Measurements from ENCODE around the gene CDH11. TPM values are rescaled to one million over a fixed set of nuclear protein-coding genes. Genes with fewer than 3 reads are reported as not detected.

Gene CDH11
- total RNA-seq, 1 donor from 2014 or later: not detected

GRCh38 chr16:64951193-64951592 is 170.7 kb downstream of the CDH11 start:
- Mint-ChIP-seq H3K27ac (no peak overlapping the region), H3K27me3 (no peaks in the 10 kb centered on the region), H3K4me1 (no peaks in the 10 kb centered on the region), H3K9me3 (peaks cover 4% of the 10 kb centered on the region), H3K36me3 (ENCODE audit: low read depth) (no peaks in the 10 kb centered on the region), H3K4me3 (no peak overlapping the region)
- DNase-seq: no peak
- intact Hi-C loops (cut with micrococcal nuclease): no loop called here

- Mint-ChIP-seq H3K27ac (no peak overlapping the region), H3K4me1 (no peaks in the 10 kb centered on the region), H3K27me3 (no peaks in the 10 kb centered on the region), H3K36me3 (ENCODE audit: low read depth) (no peaks in the 10 kb centered on the region), H3K9me3 (peaks cover 4% of the 10 kb centered on the region), H3K4me3 (no peak overlapping the region)
- no peak for DNase-seq
- intact Hi-C loops (cut with micrococcal nuclease): no loop called here
These were observed 171.1 kb downstream of the CDH11 start for GRCh38 chr16:64950731-64951130.

DNA sequence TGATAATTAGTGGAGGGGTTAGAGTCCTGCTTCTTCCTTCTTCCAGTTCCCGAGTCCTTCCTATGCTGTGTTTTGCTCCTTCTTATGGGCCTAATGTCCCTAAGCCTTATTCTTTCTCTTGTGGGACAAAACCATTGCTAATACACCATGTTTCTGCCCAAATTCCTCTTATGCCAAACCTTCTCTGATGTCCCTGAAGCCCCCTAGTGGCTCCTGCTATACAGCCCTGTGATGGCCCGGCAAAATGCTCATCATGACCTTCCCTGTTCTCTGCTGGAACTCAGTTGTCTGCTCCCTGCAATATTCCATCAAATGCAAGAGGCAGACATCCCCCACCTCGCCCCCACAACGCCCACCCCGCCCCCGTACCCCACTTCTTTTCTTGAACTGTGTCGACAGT is 171.6 kb downstream of the CDH11 start:
- H3K4me1 Mint-ChIP-seq: no peaks in the 10 kb centered on the region
- no peaks in the 10 kb centered on the region for H3K36me3 Mint-ChIP-seq (ENCODE audit: low read depth)
- intact Hi-C loops (cut with micrococcal nuclease): no loop called here
- no peak for DNase-seq
- H3K9me3 Mint-ChIP-seq: peaks cover 4% of the 10 kb centered on the region
- H3K4me3 Mint-ChIP-seq: no peak overlapping the region
- H3K27ac Mint-ChIP-seq: no peak overlapping the region
- H3K27me3 Mint-ChIP-seq: no peaks in the 10 kb centered on the region

- Mint-ChIP-seq H3K9me3 (peaks cover 23% of the 10 kb centered on the region), H3K4me3 (no peak overlapping the region), H3K4me1 (no peaks in the 10 kb centered on the region), H3K36me3 (ENCODE audit: low read depth) (no peaks in the 10 kb centered on the region), H3K27me3 (no peaks in the 10 kb centered on the region), H3K27ac (no peak overlapping the region)
- no peak for DNase-seq
- intact Hi-C loops (cut with micrococcal nuclease): no loop called here
These were observed 173.8 kb downstream of the CDH11 start for GRCh38 chr16:64948056-64948455.

DNA sequence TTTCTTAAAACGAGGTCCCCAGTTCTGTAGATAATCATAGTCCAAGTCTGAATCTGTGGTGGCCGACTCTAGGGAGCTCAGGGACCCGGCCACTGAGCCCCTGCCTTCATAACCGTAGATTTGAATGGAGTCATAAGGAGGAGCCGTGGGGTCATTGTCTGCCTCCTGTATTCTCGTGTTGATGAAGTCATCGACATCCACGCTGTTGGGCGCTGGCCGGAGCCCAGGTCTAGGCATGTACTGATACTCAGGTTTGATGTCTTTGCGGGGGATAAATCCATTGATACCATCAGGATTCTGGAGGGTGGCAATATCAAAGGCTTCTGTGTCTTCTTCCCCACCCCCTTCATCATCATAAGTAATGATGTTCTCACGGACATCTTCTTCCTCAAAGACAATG is 174.2 kb downstream of the CDH11 start:
- Mint-ChIP-seq H3K9me3 (peaks cover 23% of the 10 kb centered on the region), H3K27me3 (no peaks in the 10 kb centered on the region), H3K4me3 (no peak overlapping the region), H3K36me3 (ENCODE audit: low read depth) (no peaks in the 10 kb centered on the region), H3K27ac (no peak overlapping the region), H3K4me1 (no peaks in the 10 kb centered on the region)
- DNase-seq: no peak
- intact Hi-C loops (cut with micrococcal nuclease): no loop called here

DNA sequence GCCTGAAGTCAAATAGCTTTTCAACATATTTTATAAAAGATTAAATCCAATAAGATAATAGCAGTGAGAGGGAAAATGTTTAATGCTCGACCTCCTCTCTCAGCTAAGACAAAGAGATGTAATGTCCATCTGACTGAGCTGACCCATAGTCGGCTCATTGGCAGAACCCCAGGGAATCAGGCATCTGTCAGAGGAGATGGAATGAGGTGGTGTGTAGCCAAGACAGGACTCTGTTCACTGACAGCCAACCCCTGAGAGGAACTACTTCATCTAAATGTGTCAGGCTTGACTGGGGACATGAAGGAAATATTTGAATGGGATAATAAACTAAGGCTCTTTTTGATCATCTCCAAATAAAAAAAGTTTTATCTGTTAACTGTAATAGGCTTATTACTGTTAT is 188.0 kb downstream of the CDH11 start:
- H3K36me3 Mint-ChIP-seq (ENCODE audit: low read depth): no peaks in the 10 kb centered on the region
- DNase-seq: no peak
- no peaks in the 10 kb centered on the region for H3K4me1 Mint-ChIP-seq
- no peaks in the 10 kb centered on the region for H3K27me3 Mint-ChIP-seq
- H3K4me3 Mint-ChIP-seq: no peak overlapping the region
- H3K9me3 Mint-ChIP-seq: no peaks in the 10 kb centered on the region
- H3K27ac Mint-ChIP-seq: no peak overlapping the region
- intact Hi-C loops (cut with micrococcal nuclease): no loop called here

DNA sequence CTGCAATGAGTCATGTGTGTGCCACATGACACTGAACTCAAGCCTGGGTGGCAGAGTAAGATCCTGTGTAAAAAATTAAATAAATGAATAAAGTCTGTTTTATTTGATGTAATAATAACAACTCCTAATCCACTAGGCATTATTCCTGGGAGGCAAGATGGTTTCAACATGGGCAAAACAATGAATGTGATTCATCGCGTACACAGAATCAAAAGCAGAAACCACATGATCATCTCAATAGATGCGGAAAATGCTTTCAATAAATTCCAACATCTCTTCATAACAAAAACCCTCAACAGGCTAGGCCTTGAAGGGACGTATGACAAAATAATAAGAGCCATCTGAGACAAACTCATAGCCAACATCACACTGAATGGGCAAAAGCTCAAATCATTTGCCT is 195.4 kb downstream of the CDH11 start:
- DNase-seq: no peak
- no peaks in the 10 kb centered on the region for H3K36me3 Mint-ChIP-seq (ENCODE audit: low read depth)
- H3K27me3 Mint-ChIP-seq: no peaks in the 10 kb centered on the region
- peaks cover 15% of the 10 kb centered on the region for H3K9me3 Mint-ChIP-seq
- no peaks in the 10 kb centered on the region for H3K4me1 Mint-ChIP-seq
- H3K27ac Mint-ChIP-seq: no peak overlapping the region
- no peak overlapping the region for H3K4me3 Mint-ChIP-seq
- intact Hi-C loops (cut with micrococcal nuclease): no loop called here

DNA sequence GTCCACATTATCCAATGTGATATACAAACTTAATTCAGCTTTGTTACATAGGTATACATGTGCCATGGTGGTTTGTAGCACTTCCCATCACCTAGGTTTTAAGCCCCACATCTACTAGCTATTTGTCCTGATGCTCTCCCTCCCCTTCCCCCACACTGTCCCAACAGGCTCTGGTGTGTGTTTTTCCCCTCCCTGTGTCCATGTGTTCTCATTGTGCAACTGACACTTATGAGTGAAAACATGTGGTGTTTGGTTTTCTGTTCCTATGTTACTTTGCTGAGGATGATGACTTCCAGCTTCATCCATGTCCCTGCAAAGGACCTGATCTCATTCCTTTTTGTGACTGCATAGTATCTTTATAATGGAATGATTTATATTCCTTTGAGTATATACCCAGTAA is 196.7 kb downstream of the CDH11 start:
- Mint-ChIP-seq H3K27me3 (no peaks in the 10 kb centered on the region), H3K27ac (no peak overlapping the region), H3K4me1 (no peaks in the 10 kb centered on the region), H3K4me3 (no peak overlapping the region), H3K9me3 (peaks cover 15% of the 10 kb centered on the region), H3K36me3 (ENCODE audit: low read depth) (no peaks in the 10 kb centered on the region)
- no peak for DNase-seq
- intact Hi-C loops (cut with micrococcal nuclease): no loop called here

- peaks cover 16% of the 10 kb centered on the region for H3K9me3 Mint-ChIP-seq
- no peaks in the 10 kb centered on the region for H3K36me3 Mint-ChIP-seq (ENCODE audit: low read depth)
- no peak overlapping the region for H3K4me3 Mint-ChIP-seq
- H3K4me1 Mint-ChIP-seq: no peaks in the 10 kb centered on the region
- no peak for DNase-seq
- intact Hi-C loops (cut with micrococcal nuclease): no loop called here
- H3K27me3 Mint-ChIP-seq: no peaks in the 10 kb centered on the region
- H3K27ac Mint-ChIP-seq: no peak overlapping the region
These were observed 197.8 kb downstream of the CDH11 start for GRCh38 chr16:64924086-64924485.

DNA sequence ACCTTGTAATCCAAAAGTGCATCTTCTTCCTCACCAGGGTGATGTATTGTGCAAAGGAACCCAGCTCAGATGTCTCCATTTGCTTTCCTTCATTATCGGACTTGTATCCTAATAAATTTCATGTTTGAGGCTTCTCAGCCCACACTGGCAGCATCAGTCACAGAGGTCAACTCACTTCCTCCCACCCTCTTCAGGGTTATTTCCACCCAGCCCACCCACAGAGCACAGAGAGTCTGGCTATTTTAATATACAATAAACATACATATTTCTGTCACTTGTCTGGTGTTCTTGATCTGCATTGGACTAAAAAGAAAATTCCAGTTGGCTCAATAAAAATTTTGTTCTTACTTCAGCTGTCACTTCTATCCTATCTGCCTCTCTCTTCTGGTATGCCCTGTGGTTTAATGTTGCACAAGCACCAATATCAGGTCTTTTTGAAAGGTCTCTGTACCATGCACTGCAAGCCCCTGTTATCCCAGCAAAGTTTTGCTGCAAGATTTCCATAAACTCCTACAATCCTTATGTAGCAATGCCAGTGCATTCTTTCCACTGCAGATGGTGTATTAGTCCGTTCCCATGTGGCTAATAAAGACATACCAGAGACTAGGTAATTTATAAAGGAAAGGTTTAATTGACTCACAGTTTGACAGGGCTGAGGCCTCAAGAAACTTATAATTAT is 201.8 kb downstream of the CDH11 start:
- no peaks in the 10 kb centered on the region for H3K36me3 Mint-ChIP-seq (ENCODE audit: low read depth)
- no peak overlapping the region for H3K4me3 Mint-ChIP-seq
- no peak for DNase-seq
- peaks cover 12% of the 10 kb centered on the region for H3K9me3 Mint-ChIP-seq
- intact Hi-C loops (cut with micrococcal nuclease): no loop called here
- H3K27ac Mint-ChIP-seq: no peak overlapping the region
- H3K27me3 Mint-ChIP-seq: no peaks in the 10 kb centered on the region
- H3K4me1 Mint-ChIP-seq: no peaks in the 10 kb centered on the region

DNA sequence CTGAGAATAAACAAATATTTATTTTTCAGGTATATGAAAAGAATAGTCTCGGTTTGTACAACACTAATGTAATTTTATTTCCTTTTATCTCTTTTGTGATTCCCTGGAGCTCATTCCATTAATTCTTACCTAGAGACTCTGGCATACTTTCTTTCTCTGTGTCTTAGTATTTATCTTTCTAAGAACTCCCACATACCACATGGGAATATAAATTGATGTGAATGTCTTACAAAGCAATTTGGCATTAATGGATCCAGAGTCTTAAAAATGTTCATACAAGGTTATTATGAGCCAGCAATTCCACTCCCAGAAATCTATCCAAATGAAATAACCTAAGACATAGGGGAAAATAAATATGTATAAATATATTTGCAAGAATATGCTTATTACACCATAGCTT is 202.7 kb downstream of the CDH11 start:
- no peak overlapping the region for H3K4me3 Mint-ChIP-seq
- intact Hi-C loops (cut with micrococcal nuclease): no loop called here
- H3K36me3 Mint-ChIP-seq (ENCODE audit: low read depth): no peaks in the 10 kb centered on the region
- no peaks in the 10 kb centered on the region for H3K4me1 Mint-ChIP-seq
- DNase-seq: no peak
- no peak overlapping the region for H3K27ac Mint-ChIP-seq
- H3K27me3 Mint-ChIP-seq: no peaks in the 10 kb centered on the region
- H3K9me3 Mint-ChIP-seq: peaks cover 15% of the 10 kb centered on the region

DNA sequence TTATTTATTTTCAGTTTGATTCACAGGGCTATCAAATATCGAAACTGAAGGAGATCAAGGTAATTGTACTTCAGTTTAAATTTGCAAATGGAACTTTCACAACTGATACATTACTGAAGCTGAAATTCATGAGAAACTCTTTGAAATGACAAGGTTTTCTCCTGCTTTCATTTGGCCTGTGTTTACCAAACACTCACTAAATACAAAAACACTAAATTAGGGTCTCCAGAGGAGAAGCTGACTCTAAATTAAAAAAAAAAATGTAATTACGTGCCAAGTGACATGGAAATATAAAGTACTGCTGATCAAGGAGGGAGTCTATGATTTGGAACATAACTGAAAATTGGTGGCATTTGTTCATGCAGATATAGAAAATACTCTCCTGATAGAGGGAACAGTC is 205.8 kb downstream of the CDH11 start:
- Mint-ChIP-seq H3K36me3 (ENCODE audit: low read depth) (no peaks in the 10 kb centered on the region), H3K4me1 (no peaks in the 10 kb centered on the region), H3K27me3 (no peaks in the 10 kb centered on the region), H3K4me3 (no peak overlapping the region), H3K27ac (no peak overlapping the region), H3K9me3 (peaks cover 15% of the 10 kb centered on the region)
- intact Hi-C loops (cut with micrococcal nuclease): no loop called here
- DNase-seq: no peak

DNA sequence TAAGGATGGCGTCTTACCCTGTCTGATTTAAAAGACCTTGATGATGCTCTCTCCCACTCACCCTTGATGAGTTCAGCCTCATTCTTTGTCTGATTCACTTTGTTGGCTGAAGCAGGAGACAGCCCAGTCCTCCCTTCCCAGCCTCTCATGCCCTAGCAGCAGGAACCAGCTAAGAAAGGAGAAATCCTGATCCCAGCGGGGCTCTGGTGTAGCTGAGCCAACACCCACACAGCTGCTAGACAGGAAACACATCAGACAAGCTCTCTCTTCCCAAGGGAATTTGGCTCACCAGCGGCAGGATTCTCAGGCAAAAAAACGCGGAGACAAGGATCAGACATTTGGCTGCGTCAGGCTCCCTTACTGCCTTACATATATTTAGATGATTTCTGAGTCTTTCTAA is 211.5 kb downstream of the CDH11 start:
- Mint-ChIP-seq H3K27ac (no peak overlapping the region), H3K9me3 (peaks cover 8% of the 10 kb centered on the region), H3K27me3 (no peaks in the 10 kb centered on the region), H3K36me3 (ENCODE audit: low read depth) (no peaks in the 10 kb centered on the region), H3K4me1 (no peaks in the 10 kb centered on the region), H3K4me3 (no peak overlapping the region)
- DNase-seq: no peak
- intact Hi-C loops (cut with micrococcal nuclease): no loop called here

DNA sequence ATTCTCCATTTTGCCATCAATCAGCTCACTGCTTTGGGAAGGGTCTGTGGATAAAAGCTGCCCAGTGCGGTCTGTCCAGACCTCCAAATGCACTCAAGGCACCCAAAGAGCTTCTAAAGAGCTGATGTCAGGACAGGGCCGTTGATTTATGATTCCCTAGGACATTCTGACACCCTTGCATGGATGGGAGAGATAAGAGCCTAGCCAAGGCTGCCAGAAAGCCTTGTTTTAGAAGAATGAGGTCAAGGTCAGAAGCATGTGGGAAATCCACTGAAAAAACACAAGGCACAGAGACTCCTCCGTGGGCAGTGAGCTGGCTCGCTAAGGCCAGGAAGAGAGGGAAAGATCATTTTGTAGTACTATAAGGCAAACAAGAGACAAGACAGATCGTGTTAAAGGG is 214.0 kb downstream of the CDH11 start:
- Mint-ChIP-seq H3K27ac (no peak overlapping the region), H3K4me1 (no peaks in the 10 kb centered on the region), H3K9me3 (peaks cover 5% of the 10 kb centered on the region), H3K36me3 (ENCODE audit: low read depth) (no peaks in the 10 kb centered on the region), H3K27me3 (no peaks in the 10 kb centered on the region), H3K4me3 (no peak overlapping the region)
- intact Hi-C loops (cut with micrococcal nuclease): no loop called here
- DNase-seq: no peak

GRCh38 chr16:64903770-64904169 is 218.1 kb downstream of the CDH11 start:
- Mint-ChIP-seq H3K9me3 (peaks cover 5% of the 10 kb centered on the region), H3K27me3 (no peaks in the 10 kb centered on the region), H3K36me3 (ENCODE audit: low read depth) (no peaks in the 10 kb centered on the region), H3K4me3 (no peak overlapping the region), H3K27ac (no peak overlapping the region), H3K4me1 (no peaks in the 10 kb centered on the region)
- intact Hi-C loops (cut with micrococcal nuclease): no loop called here
- no peak for DNase-seq

Data from activated CD4-positive, alpha-beta T cell treated with anti-CD3 and anti-CD28 coated beads, Interleukin-2, amount 10 ng/mL, durations not matched to agents 24 days and 14 days (primary cell).